ENCODE results near the gene GEMIN5. TPM values are rescaled to one million over a fixed set of nuclear protein-coding genes. Genes with fewer than 3 reads are reported as not detected.
"Not testable (repeated sequence)": the region's sequence is repeated elsewhere in the genome, so short reads cannot be mapped to it uniquely, and the experiment has no call there.

GEMIN5 gene
- total RNA-seq, 2 experiments from 2014 or later, result 17.4 to 21.0 TPM

DNA sequence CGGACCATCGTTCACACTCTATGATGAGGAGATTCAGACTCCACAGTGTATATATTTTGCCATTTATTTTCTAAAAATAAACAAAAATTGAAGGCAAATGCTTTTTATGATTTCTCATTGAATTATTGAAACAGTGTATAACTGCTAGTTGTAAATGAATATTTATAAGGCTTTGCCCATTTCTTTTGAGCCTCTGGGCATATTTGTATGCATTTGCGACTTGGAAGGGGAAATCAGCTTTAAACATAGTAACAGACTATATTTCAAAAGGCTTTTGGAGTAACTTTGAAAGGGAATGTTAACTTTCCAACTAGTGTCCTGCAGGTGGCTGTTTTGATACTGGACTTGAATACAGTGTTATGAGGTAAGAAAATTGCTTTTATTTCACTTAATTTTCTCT is 28.9 kb upstream of the GEMIN5 start:
- ATAC-seq, result no peak
- CTCF ChIA-PET, result no interaction called here
- no peaks in the 10 kb centered on the region for H3K27me3 Mint-ChIP-seq
- H3K4me3 Mint-ChIP-seq, result no peak overlapping the region
- peaks cover 9% of the 10 kb centered on the region for H3K4me1 Mint-ChIP-seq
- H3K9me3 Mint-ChIP-seq (ENCODE audit: low read depth), result no peaks in the 10 kb centered on the region
- H3K36me3 Mint-ChIP-seq, result peaks cover 16% of the 10 kb centered on the region
- no peak overlapping the region for H3K27ac Mint-ChIP-seq
- DNase-seq, result no peak

DNA sequence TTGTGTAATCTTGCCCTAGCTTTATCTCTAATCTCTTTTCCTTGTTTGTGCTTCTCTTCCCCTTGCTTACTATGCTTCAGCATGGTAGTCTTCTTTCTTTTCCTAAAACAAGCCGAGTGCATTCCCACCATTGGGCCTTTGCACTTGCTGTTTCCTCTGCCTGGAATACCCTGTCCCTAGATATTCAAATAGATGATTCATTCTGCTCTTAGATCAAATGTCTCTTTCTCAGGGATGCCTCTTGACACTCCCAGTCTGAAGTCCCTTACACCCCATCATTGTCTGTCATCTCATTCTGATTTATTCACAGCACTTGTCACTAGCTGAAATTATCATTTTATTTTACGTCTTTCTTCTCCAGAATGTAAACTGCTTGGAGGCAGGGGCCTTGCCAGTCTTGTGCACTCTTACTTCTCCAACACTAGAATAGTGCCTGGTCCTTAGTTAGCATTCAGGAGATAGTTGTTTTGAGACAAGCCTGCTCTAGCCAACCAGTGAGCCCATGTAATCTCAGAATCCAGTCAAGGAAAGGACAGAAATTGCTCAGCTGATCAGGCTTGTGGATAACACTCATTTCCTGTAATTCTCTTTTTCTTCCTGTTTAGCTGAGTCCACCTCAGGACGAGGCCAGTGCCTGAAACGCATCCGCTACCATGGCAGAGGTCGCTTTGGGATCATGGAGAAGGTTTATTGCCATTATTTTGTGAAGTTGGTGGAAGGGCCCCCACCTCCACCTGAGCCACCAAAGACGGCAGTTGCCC is 28.2 kb upstream of the GEMIN5 start:
- Mint-ChIP-seq H3K27ac (no peak overlapping the region), H3K36me3 (peaks cover 16% of the 10 kb centered on the region), H3K9me3 (ENCODE audit: low read depth) (no peaks in the 10 kb centered on the region), H3K27me3 (no peaks in the 10 kb centered on the region), H3K4me3 (no peak overlapping the region), H3K4me1 (peaks cover 9% of the 10 kb centered on the region)
- CTCF ChIA-PET, result no interaction called here
- no peak for ATAC-seq
- no peak for DNase-seq

DNA sequence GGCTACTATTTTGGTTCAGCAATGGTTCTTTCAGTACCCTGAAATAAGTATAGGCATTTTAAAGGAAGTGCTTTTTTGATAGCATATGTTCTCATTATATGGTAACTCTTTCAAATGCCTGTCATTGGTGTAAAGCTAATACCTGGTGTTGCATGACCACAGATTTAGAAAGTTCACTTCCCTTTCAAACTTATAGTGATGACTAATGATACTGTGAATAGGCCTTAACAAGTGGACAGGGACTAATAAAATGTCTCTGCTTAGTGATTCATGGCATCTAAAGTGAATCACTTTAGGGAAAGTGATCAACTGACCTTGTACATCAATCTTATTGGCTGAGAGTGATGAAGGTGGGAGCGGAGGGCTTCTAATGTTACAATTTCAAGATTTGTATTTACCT is 24.5 kb upstream of the GEMIN5 start:
- H3K4me1 Mint-ChIP-seq, result peaks cover 9% of the 10 kb centered on the region
- DNase-seq, result no peak
- H3K4me3 Mint-ChIP-seq, result no peak overlapping the region
- peaks cover 23% of the 10 kb centered on the region for H3K36me3 Mint-ChIP-seq
- CTCF ChIA-PET, result no interaction called here
- H3K27ac Mint-ChIP-seq, result no peak overlapping the region
- no peak for ATAC-seq
- no peaks in the 10 kb centered on the region for H3K27me3 Mint-ChIP-seq
- no peaks in the 10 kb centered on the region for H3K9me3 Mint-ChIP-seq (ENCODE audit: low read depth)

DNA sequence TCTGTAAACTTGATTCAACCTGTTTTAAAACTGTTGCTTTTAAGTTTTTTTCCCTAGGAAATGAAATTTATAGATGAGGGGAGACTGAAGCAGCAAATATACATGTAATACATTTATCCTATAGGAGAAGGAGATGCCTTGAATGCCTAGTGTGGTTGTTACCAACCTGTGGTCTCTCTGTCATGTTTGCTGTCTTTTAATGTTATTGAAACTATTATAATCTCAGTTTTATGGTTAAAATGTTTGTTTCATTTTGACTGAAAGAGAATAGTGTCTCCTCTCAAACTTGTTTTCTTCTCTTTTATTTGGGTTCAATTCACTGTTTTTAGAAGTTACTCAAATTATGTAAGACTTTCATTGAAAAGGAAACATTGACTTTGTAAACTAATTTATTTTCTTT is 18.7 kb upstream of the GEMIN5 start:
- no peak for ATAC-seq
- H3K27me3 Mint-ChIP-seq, result no peaks in the 10 kb centered on the region
- CTCF ChIA-PET, result interaction anchor here (0.6 kb wide), 1 partner anchor 1104 kb away, joined by 3 read pairs; no protein-coding TSS in a partner anchor

DNA sequence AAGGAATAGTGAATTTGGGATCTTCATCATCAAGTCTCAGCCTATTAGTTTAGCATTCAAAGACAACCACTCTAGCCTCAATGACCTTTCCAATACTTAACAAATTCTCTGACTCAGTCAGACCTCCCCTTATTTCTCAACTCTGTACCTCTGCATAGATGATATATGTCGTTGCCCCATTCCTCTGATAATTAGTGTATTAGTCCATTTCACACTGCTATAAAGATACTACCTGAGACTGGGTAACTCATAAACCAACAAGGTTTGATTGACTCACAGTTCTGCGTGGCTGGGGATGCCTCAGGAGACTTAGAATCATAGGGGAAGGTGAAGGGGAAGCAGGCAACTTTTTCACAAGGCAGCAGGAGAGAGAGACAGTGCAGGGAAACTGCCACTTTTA is 11.8 kb upstream of the GEMIN5 start:
- no peak for ATAC-seq
- peaks cover 4% of the 10 kb centered on the region for H3K4me1 Mint-ChIP-seq
- no peak for DNase-seq
- H3K27me3 Mint-ChIP-seq, result no peaks in the 10 kb centered on the region
- CTCF ChIA-PET, result no interaction called here
- H3K4me3 Mint-ChIP-seq, result no peak overlapping the region
- H3K9me3 Mint-ChIP-seq (ENCODE audit: low read depth), result no peaks in the 10 kb centered on the region
- H3K36me3 Mint-ChIP-seq, result peaks cover 26% of the 10 kb centered on the region
- H3K27ac Mint-ChIP-seq, result no peak overlapping the region

More for the DNA sequence above, 18.7 kb upstream of the GEMIN5 start:
- no peak overlapping the region for H3K4me3 Mint-ChIP-seq
- H3K9me3 Mint-ChIP-seq (ENCODE audit: low read depth), result no peaks in the 10 kb centered on the region
- peaks cover 7% of the 10 kb centered on the region for H3K4me1 Mint-ChIP-seq
- no peak for DNase-seq
- H3K27ac Mint-ChIP-seq, result no peak overlapping the region
- H3K36me3 Mint-ChIP-seq, result peaks cover 25% of the 10 kb centered on the region

DNA sequence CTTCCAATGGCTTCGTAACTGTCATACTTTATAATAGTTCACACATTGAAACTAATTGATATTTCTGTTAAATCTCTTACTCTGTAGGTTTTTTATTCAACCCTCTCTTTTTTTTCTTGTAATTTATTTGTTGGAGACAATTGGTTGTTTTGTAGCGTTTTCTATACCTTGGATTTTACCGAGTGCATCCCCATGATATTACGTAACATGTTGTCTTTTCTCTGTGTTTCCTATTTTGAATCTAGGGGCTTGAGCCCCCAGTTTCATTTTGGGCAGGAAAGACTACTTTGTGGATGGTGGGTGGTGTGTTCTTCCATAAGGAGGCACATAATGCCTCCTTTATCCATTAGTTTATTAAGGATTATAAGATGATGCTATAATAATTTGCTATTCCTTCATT is 10.3 kb upstream of the GEMIN5 start:
- Mint-ChIP-seq H3K27me3 (no peaks in the 10 kb centered on the region), H3K4me1 (peaks cover 4% of the 10 kb centered on the region), H3K36me3 (peaks cover 22% of the 10 kb centered on the region), H3K27ac (no peak overlapping the region), H3K4me3 (no peak overlapping the region), H3K9me3 (ENCODE audit: low read depth) (no peaks in the 10 kb centered on the region)
- CTCF ChIA-PET, result no interaction called here
- ATAC-seq, result no peak
- no peak for DNase-seq

DNA sequence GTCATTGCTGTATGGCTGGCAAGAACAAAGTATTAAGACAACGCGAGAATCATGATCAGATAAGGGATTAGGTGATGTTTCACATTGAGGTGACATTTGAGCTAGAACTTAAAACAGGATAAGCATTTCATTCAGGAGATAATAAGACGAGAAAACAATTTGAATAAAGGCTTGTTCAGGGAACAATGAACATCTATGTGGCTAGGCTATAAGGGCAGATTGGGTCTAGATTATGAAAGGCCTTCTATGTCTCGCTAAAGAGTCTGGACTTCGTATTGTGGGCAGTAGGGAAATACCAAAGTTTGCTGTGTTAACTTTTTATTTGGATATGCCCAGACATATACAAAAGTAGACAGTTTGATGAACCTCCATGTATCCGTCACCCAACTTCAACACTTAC is 9.8 kb upstream of the GEMIN5 start:
- Mint-ChIP-seq H3K27me3 (no peaks in the 10 kb centered on the region), H3K27ac (no peak overlapping the region), H3K36me3 (peaks cover 22% of the 10 kb centered on the region), H3K9me3 (ENCODE audit: low read depth) (no peaks in the 10 kb centered on the region), H3K4me1 (peaks cover 9% of the 10 kb centered on the region), H3K4me3 (no peak overlapping the region)
- ATAC-seq (no peak), DNase-seq (no peak)
- CTCF ChIA-PET, result interaction anchor here (0.9 kb wide), 1 partner anchor 10 kb away, joined by 4 read pairs; the partner anchor contains the start of gene GEMIN5

DNA sequence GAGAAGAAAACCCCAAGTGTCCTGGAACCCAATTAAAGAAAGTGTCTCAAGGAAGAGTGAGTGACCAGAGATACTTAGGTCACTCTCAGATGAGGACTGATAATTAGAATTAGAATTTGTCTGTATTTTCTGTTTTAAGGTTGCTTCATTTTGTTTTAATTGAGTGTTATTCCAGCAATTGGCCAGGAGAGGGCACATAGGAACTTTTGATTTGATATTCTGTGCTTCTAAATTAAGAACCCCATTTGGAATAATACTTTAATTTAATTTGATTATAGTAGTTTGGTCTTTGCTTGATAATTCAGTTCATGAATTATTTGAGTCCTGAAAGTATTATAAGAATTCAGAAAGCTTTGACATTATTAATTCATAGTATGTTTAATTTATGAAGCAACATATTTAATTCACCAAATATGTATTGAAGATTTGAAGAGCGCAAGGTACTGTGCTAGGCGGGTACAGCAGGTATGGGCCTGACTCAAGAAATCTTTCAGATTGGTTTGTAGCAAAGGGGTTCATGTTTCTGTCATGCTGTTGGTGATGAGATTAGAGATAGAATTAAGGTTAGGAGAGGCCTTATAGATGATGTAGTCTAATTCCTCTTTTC is 7.8 kb upstream of the GEMIN5 start:
- H3K9me3 Mint-ChIP-seq (ENCODE audit: low read depth), result no peaks in the 10 kb centered on the region
- peaks cover 17% of the 10 kb centered on the region for H3K36me3 Mint-ChIP-seq
- ATAC-seq (no peak), DNase-seq (no peak)
- no peaks in the 10 kb centered on the region for H3K27me3 Mint-ChIP-seq
- peaks cover 21% of the 10 kb centered on the region for H3K4me1 Mint-ChIP-seq
- no peak overlapping the region for H3K4me3 Mint-ChIP-seq
- no peak overlapping the region for H3K27ac Mint-ChIP-seq
- CTCF ChIA-PET, result interaction anchor here (0.6 to 2.1 kb wide), 4 partner anchors 19 to 299 kb away, joined by 3 to 7 read pairs (median 4); no protein-coding TSS in a partner anchor

DNA sequence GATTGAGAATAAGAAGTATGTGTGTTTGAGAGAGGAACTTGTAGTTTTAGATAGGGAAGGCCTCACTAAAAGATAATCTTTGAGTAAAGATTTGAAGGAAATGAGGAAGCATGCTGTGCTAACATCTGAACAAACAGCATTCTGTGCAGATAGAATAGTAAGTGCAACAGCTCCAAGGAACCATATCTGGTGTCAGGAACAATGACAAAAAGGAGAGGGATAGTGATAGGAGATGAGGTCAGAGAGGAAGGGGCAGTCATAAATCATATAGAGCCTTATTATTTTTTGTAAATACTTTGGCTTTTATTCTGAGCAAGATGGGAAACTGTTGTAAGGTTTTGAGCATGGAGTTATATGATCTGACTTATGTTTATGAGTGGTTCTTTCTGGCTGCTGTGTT is 6.7 kb upstream of the GEMIN5 start:
- Mint-ChIP-seq H3K4me3 (no peak overlapping the region), H3K27me3 (no peaks in the 10 kb centered on the region), H3K9me3 (ENCODE audit: low read depth) (no peaks in the 10 kb centered on the region), H3K4me1 (peaks cover 29% of the 10 kb centered on the region), H3K27ac (no peak overlapping the region), H3K36me3 (peaks cover 13% of the 10 kb centered on the region)
- DNase-seq, result no peak
- CTCF ChIA-PET, result interaction anchor here (0.8 to 2.1 kb wide), 3 partner anchors 20 to 294 kb away, joined by 4 to 7 read pairs (median 4); no protein-coding TSS in a partner anchor
- no peak for ATAC-seq

DNA sequence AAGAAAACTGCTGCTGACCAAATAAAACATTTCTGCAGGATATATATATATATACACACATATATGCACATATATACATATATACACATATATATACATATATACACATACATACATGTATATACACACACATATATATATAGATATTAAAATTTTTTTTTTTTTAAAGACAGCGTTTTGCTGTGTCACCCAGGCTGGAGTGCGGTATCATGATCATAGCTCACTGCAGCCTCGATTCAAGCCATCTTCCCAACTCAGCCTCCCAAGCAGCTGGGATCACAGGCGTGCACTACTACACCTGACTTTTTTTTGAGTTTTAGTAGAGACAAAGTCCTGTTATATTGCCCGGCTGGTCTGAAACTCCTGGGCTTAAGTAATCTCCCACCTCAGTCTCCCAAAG is 5.5 kb upstream of the GEMIN5 start:
- Mint-ChIP-seq H3K27me3 (no peaks in the 10 kb centered on the region), H3K9me3 (ENCODE audit: low read depth) (no peaks in the 10 kb centered on the region), H3K4me1 (peaks cover 37% of the 10 kb centered on the region), H3K36me3 (peaks cover 6% of the 10 kb centered on the region), H3K4me3 (no peak overlapping the region), H3K27ac (no peak overlapping the region)
- CTCF ChIA-PET, result interaction anchor here (1.5 kb wide), 1 partner anchor 61 kb away, joined by 3 read pairs; no protein-coding TSS in a partner anchor
- no peak for ATAC-seq
- DNase-seq, result no peak

DNA sequence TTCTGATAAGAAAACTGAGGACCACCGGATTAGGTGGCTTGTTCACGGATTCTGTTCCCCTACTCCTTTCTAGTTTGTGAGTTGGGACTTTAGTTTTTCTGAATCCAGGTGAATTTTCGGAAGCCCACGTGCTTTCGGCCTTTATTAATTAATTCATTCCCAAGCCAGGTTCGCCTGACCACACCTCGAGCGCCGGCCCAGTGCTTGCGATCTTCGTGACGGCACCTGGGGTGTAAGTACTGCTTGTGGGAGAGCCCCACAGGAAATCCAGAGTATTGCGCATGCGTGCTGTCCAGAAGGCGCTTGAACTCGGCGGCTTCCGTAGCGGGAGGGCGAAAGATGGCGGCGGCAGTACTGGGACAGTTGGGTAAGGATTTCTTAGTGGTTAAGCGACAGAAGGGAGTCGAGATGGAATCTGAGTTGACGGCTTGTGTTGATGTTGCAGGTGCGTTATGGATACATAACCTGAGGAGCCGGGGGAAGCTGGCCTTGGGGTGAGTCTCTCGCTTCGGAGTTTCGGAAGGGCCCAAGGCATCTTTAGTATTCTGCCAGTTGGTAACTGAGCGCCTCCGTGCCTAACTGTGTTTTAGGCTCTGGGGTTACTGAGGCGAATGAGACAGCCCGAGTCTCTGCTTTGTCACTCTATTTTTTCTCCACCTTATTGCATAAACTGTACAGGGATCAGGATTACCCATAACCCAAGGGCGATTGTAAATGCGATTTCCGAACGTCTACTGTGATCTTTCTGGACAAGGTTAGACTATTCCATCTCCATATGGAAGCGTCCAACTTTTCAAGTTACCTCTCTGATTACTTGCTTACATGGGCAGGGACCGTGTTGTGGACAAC is 3.0 kb upstream of the GEMIN5 start, which contains the start of gene MRPL22:
MRPL22 (plus strand) TSS at position 302 of the 849 bp plus-strand sequence; CDS start at position 340, 38 bp downstream.
- H3K27me3 Mint-ChIP-seq, result no peaks in the 10 kb centered on the region
- CTCF ChIA-PET, result interaction anchor here (2.1 kb wide), 1 partner anchor 291 kb away, joined by 7 read pairs; no protein-coding TSS in a partner anchor
- ATAC-seq (peak; percentile 71), DNase-seq (peak; percentile 96)
- H3K4me3 Mint-ChIP-seq, result peak within 1 kb of the TSS; percentile 88
- peak within 1 kb of the TSS; percentile 96 for H3K27ac Mint-ChIP-seq
- peaks cover 50% of the 10 kb centered on the region for H3K4me1 Mint-ChIP-seq
- peaks cover under 1% of the 10 kb centered on the region for H3K36me3 Mint-ChIP-seq
- no peaks in the 10 kb centered on the region for H3K9me3 Mint-ChIP-seq (ENCODE audit: low read depth)

DNA sequence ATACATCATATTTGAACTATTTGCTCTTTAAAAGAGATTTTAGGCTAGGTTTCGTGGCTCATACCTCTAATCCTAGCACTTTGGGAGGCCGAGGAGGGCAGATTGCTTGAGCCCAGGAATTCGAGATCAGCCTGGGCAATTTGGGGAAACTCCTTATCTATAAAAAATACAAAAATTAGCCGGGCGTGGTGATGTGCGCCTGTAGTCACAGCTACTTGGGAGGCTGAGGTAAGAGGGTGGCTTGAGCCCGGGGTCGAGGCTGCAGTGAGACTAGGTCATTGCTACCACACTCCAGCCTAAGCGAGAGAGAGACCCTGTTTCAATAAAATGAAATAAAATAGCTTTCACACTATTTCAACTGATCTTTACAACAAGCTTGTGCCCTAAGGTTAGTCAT is 2.4 kb upstream of the GEMIN5 start:
- ATAC-seq (no peak), DNase-seq (no peak)
- Mint-ChIP-seq H3K4me1 (peaks cover 53% of the 10 kb centered on the region), H3K9me3 (ENCODE audit: low read depth) (no peaks in the 10 kb centered on the region), H3K36me3 (peaks cover 4% of the 10 kb centered on the region), H3K4me3 (peak overlapping the region; percentile 88), H3K27me3 (no peaks in the 10 kb centered on the region), H3K27ac (peak overlapping the region; percentile 96)
- CTCF ChIA-PET, result no interaction called here

DNA sequence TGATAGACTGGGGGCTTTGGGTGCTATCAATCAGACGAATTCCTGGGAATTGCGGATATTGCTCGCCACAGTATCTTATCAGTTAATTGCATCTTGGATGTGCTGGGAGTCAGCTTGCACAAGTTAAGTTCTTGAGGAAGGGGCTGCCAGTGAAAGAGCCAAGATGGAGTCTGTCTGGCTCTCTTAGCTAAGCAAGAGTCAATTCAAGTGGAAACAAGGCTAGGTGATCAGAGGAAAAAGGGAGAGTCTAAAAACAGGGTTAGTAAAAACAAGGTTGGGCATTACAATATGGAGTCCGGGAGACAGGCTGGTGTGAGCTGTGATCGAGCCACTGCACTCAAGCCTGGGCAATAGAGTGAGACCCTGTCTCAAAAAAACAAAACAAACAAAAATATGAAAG is 1.4 kb upstream of the GEMIN5 start:
- H3K36me3 Mint-ChIP-seq, result peaks cover 11% of the 10 kb centered on the region
- H3K27me3 Mint-ChIP-seq; ATAC-seq; H3K9me3 Mint-ChIP-seq (ENCODE audit: low read depth); DNase-seq; CTCF ChIA-PET: not testable (repeated sequence)
- peaks cover 58% of the 10 kb centered on the region for H3K4me1 Mint-ChIP-seq
- H3K4me3 Mint-ChIP-seq, result peak overlapping the region; percentile 4
- H3K27ac Mint-ChIP-seq, result peak overlapping the region; percentile 42
